Measurements from ENCODE around the gene SUPT3H.
"Not testable (repeated sequence)": the region's sequence is repeated elsewhere in the genome, so short reads cannot be mapped to it uniquely, and the experiment has no call there.

DNA sequence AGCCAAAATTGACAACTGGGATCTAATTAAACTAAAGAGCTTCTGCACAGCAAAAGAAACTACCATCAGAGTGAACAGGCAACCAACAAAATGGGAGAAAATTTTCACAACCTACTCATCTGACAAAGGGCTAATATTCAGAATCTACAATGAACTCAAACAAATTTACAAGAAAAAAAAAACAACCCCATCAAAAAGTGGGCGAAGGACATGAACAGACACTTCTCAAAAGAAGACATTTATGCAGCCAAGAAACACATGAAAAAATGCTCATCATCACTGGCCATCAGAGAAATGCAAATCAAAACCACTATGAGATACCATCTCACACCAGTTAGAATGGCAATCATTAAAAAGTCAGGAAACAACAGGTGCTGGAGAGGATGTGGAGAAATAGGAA is 310.3 kb downstream of the SUPT3H start:
- not testable (repeated sequence) for TF ChIP-seq ZNF274 (IDR thresholded peaks at IDR 0.05; ENCODE audit: low read depth, low read length); SUZ12 (IDR thresholded peaks at IDR 0.05; ENCODE audit: extremely low read depth, insufficient read depth, insufficient read length); YY1 (IDR thresholded peaks at IDR 0.05; ENCODE audit: insufficient read depth, insufficient read length)
